K562 (cell line): ENCODE measurements around the gene PFN3. TPM values are rescaled to one million over a fixed set of nuclear protein-coding genes. Genes with fewer than 3 reads are reported as not detected.

Experiments
- BRD4 ChIP-seq: fragments of 200-600 bp; sonication (generic); IDR thresholded peaks from 2 replicates; pipeline ENCODE4 v1.6.1; 2017; ENCODE audit warnings: inconsistent platforms
- CBX1 ChIP-seq: sonication (generic); IDR thresholded peaks from 2 replicates; pipeline ENCODE4 v1.6.1; 2016; ENCODE audit warnings: antibody characterized with exemption, low read depth, mild to moderate bottlenecking
- CBX2 ChIP-seq: fragments of 200-600 bp; sonication (generic); IDR thresholded peaks from one replicate; pipeline ENCODE4 v1.6.1; 2012; ENCODE audit warnings: mild to moderate bottlenecking, low read length, inconsistent platforms; ENCODE audit not compliant: insufficient read depth, poor library complexity, severe bottlenecking
- CHCHD3 ChIP-seq: fragments of 250-450 bp; sonication (Bioruptor Pico); IDR thresholded peaks from 2 replicates; pipeline ENCODE4 v2.1.2; 2022; ENCODE audit warnings: mild to moderate bottlenecking
- CREM ChIP-seq: IDR thresholded peaks from 2 replicates; pipeline ENCODE4 v1.6.1; 2014; ENCODE audit warnings: antibody characterized with exemption, low read depth
- ESRRA ChIP-seq: fragments of 450-650 bp; IDR thresholded peaks from 2 replicates; pipeline ENCODE4 v1.6.1; 2014; ENCODE audit warnings: low read depth, mild to moderate bottlenecking, moderate library complexity, borderline replicate concordance
- ETV5 ChIP-seq: sonication (generic); formaldehyde crosslinking; IDR thresholded peaks from 2 replicates; pipeline ENCODE4 v1.4.0; 2020; ENCODE audit warnings: low read depth, mild to moderate bottlenecking, missing genetic modification reagents
- HDGF ChIP-seq: fragments of 450-650 bp; IDR thresholded peaks from 2 replicates; pipeline ENCODE4 v1.6.1; 2016
- HNRNPK ChIP-seq: fragments of 200-400 bp; formaldehyde crosslinking; IDR thresholded peaks from one replicate; pipeline ENCODE4 v1.6.1; 2018; ENCODE audit warnings: mild to moderate bottlenecking, low read depth, low read length; ENCODE audit not compliant: poor library complexity, severe bottlenecking
- KHSRP ChIP-seq: fragments of 450-650 bp; IDR thresholded peaks from 2 replicates; pipeline ENCODE4 v1.6.1; 2017
- KLF16 ChIP-seq: IDR thresholded peaks from 2 replicates; pipeline ENCODE4 v1.6.1; 2016; ENCODE audit warnings: antibody characterized with exemption
- MAFG ChIP-seq: fragments of 450-650 bp; conservative IDR thresholded peaks from 2 replicates; pipeline ENCODE4 v1.6.1; 2016; ENCODE audit warnings: missing genetic modification characterization, missing compliant biosample characterization
- NCOA1 ChIP-seq: fragments of 450-650 bp; IDR thresholded peaks from 2 replicates; pipeline ENCODE4 v1.6.1; 2016; ENCODE audit warnings: low read depth
- POU5F1 ChIP-seq: fragments of 150-350 bp; IDR thresholded peaks from 2 replicates; pipeline ENCODE4 v1.6.1; 2014; ENCODE audit warnings: borderline replicate concordance, low read length, low read depth, mild to moderate bottlenecking; ENCODE audit not compliant: partially characterized antibody
- SRSF7 ChIP-seq: fragments of 200-400 bp; formaldehyde crosslinking; optimal IDR thresholded peaks from 2 replicates; pipeline ENCODE3; 2017; ENCODE audit warnings: mild to moderate bottlenecking, low read depth, low read length
- ZNF57 ChIP-seq: fragments of 450-650 bp; formaldehyde crosslinking; IDR thresholded peaks from 2 replicates; pipeline ENCODE4 v1.4.0; 2020; ENCODE audit warnings: mild to moderate bottlenecking, moderate library complexity
- polyA plus RNA-seq, 8 experiments: library from polyadenylated mRNA; depleted of rRNA in 4 of 8; stranded (reverse) in 5 of 8; unstranded in 3 of 8; fragments of >200 nt; fragmentation: Nextera tagmentation in 2 of 8; fragmentation: Illumina TruSeq in 1 of 8; extraction: Ambion mirVana in 2 of 8; extraction: Trizol in 1 of 8; gene quantifications; 2 replicates each; pipeline versions ENCODE4 v1.2.1 to v1.2.3, GENCODE V29; 2011 to 2014; ENCODE audit warnings: inconsistent platforms in 1 of 8, missing spikeins in 1 of 8
- total RNA-seq, 7 experiments: library from RNA; depleted of rRNA in 6 of 7; stranded (reverse); fragments of >200 nt in 6 of 7; fragmentation: Illumina TruSeq in 2 of 7; extraction: Trizol in 2 of 7; gene quantifications; 2 replicates each; pipeline versions ENCODE4 v1.2.1 to v1.2.3, GENCODE V29; 2011 to 2021; ENCODE audit warnings: low replicate concordance in 1 of 7
- TF ChIP-seq, protein P1 (sequence below), 2 experiments: IDR thresholded peaks; 2 replicates each; pipeline ENCODE4 v1.6.1; 2011; ENCODE audit warnings: borderline replicate concordance in 1 of 2, control low read depth in 1 of 2, low read depth in 1 of 2, low read length in 1 of 2, mild to moderate bottlenecking in 1 of 2, mixed read lengths in 1 of 2, moderate library complexity in 1 of 2; ENCODE audit not compliant: insufficient read depth in 1 of 2, insufficient read length in 1 of 2, poor library complexity in 1 of 2, severe bottlenecking in 1 of 2; ENCODE audit errors: extremely low read depth in 1 of 2
- TF ChIP-seq, protein P2 (sequence below): sonication (generic); formaldehyde crosslinking; IDR thresholded peaks from 2 replicates; pipeline ENCODE4 v1.8.0; 2022; ENCODE audit warnings: mild to moderate bottlenecking, low read depth, missing genetic modification reagents
- TF ChIP-seq, protein P3 (sequence below): fragments of 250-450 bp; sonication (Bioruptor Pico); IDR thresholded peaks from 2 replicates; pipeline ENCODE4 v1.9.0; 2021; ENCODE audit warnings: mild to moderate bottlenecking, inconsistent platforms
- TF ChIP-seq, protein P4 (sequence below): fragments of 450-650 bp; IDR thresholded peaks from 2 replicates; pipeline ENCODE4 v1.7.0; 2016; ENCODE audit warnings: borderline replicate concordance
- TF ChIP-seq, protein P5 (sequence below): fragments of 250-450 bp; sonication (Bioruptor Pico); IDR thresholded peaks from 2 replicates; pipeline ENCODE4 v1.8.0; 2021; ENCODE audit warnings: moderate library complexity, mild to moderate bottlenecking, inconsistent platforms

The PFN3 gene
- total and polyA plus RNA-seq, 9 of the 15 experiments (the other 6 are each of a cell fraction or from before 2014, with no cell fraction given), result not detected

DNA sequence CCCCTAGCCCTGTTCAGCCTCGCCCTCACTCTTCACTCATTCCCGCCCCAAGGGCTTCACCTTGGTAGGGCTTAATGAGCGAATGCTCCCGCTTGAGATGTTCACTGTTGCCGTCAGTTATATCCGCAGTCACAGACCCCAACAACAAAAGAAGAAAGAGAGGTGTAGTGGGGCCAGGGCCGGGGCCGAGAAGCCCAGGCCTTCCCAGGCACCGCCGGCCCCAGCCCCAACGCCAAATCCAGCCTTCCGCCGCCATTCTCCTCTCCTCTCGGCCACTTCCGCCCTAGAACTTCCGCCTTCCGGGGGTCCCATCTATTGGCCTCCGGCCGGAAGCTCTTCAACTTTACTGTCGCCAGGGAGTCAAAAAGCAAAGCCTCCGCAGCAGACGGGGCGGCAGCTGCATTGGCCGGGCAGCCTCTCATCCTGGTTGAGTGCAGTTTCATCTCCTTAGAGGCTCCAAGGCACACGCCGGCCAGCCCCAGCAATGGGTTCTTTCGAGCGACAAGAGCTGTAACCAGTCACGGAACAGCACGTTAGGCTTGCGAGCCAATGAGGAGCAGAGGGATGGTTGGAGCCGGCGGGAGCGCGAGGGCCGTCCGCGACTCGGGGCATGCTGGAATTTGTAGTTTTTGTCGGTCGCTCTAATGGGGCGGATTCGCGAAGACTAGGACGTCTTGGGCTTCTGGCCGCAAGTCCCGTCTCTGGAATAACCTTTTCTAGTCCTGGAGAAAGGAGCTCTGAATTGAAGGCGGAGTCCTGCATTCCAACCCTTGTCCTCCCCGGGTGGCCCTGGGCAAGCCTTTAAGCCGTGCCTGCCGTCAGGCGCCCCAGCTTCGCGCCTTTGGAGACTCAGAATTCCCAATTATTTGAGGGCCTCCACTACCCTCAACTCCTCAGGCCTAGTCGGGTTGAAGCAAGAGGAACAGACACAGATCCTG lies 48.8 kb downstream of the PFN3 start, which contains the start of gene LMAN2 (continued):
- TF ChIP-seq MAFG (tag), result no peak
- TF ChIP-seq, protein P1, sequence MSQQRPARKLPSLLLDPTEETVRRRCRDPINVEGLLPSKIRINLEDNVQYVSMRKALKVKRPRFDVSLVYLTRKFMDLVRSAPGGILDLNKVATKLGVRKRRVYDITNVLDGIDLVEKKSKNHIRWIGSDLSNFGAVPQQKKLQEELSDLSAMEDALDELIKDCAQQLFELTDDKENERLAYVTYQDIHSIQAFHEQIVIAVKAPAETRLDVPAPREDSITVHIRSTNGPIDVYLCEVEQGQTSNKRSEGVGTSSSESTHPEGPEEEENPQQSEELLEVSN (IDR thresholded peaks at IDR 0.05; ENCODE audit: borderline replicate concordance in 1 of 2, extremely low read depth in 1 of 2, insufficient read depth in 1 of 2, insufficient read length in 1 of 2, low read depth in 1 of 2, low read length in 1 of 2, poor library complexity in 1 of 2, severe bottlenecking in 1 of 2), result peak; percentile 60 to 72
- TF ChIP-seq, protein P2, sequence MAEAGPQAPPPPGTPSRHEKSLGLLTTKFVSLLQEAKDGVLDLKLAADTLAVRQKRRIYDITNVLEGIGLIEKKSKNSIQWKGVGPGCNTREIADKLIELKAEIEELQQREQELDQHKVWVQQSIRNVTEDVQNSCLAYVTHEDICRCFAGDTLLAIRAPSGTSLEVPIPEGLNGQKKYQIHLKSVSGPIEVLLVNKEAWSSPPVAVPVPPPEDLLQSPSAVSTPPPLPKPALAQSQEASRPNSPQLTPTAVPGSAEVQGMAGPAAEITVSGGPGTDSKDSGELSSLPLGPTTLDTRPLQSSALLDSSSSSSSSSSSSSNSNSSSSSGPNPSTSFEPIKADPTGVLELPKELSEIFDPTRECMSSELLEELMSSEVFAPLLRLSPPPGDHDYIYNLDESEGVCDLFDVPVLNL (CRISPR knock-in tag), result no peak
- TF ChIP-seq ETV5 (CRISPR knock-in tag), result peak; percentile 71
- TF ChIP-seq KLF16, result no peak
- TF ChIP-seq POU5F1, result no peak
- TF ChIP-seq CREM, result peak; percentile 88
- TF ChIP-seq ESRRA, result peak; percentile 73
- TF ChIP-seq HDGF, result no peak
- TF ChIP-seq BRD4, result peak; percentile 80; the same call in 1 of the 2 replicates
- TF ChIP-seq, protein P3, sequence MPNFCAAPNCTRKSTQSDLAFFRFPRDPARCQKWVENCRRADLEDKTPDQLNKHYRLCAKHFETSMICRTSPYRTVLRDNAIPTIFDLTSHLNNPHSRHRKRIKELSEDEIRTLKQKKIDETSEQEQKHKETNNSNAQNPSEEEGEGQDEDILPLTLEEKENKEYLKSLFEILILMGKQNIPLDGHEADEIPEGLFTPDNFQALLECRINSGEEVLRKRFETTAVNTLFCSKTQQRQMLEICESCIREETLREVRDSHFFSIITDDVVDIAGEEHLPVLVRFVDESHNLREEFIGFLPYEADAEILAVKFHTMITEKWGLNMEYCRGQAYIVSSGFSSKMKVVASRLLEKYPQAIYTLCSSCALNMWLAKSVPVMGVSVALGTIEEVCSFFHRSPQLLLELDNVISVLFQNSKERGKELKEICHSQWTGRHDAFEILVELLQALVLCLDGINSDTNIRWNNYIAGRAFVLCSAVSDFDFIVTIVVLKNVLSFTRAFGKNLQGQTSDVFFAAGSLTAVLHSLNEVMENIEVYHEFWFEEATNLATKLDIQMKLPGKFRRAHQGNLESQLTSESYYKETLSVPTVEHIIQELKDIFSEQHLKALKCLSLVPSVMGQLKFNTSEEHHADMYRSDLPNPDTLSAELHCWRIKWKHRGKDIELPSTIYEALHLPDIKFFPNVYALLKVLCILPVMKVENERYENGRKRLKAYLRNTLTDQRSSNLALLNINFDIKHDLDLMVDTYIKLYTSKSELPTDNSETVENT (CRISPR knock-in tag), result no peak
- TF ChIP-seq HNRNPK, result no peak
- 0 out of 2 replicates have a peak, but pooled peaks have one; percentile 15 for TF ChIP-seq KHSRP
- TF ChIP-seq CHCHD3 (CRISPR knock-in tag), result no peak
- peak; percentile 78; the same call in 1 of the 2 replicates for TF ChIP-seq CBX1
- peak; percentile 99 for TF ChIP-seq NCOA1
- TF ChIP-seq ZNF57 (CRISPR knock-in tag), result no peak
- TF ChIP-seq, protein P4, sequence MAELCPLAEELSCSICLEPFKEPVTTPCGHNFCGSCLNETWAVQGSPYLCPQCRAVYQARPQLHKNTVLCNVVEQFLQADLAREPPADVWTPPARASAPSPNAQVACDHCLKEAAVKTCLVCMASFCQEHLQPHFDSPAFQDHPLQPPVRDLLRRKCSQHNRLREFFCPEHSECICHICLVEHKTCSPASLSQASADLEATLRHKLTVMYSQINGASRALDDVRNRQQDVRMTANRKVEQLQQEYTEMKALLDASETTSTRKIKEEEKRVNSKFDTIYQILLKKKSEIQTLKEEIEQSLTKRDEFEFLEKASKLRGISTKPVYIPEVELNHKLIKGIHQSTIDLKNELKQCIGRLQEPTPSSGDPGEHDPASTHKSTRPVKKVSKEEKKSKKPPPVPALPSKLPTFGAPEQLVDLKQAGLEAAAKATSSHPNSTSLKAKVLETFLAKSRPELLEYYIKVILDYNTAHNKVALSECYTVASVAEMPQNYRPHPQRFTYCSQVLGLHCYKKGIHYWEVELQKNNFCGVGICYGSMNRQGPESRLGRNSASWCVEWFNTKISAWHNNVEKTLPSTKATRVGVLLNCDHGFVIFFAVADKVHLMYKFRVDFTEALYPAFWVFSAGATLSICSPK, result peak; percentile 56; the same call in 1 of the 2 replicates
- TF ChIP-seq, protein P5, sequence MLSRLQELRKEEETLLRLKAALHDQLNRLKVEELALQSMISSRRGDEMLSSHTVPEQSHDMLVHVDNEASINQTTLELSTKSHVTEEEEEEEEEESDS (CRISPR knock-in tag), result no peak
- no peak for TF ChIP-seq CBX2
- TF ChIP-seq SRSF7, result no peak
